HG03575 (cell line): ENCODE results near the gene GNAL.

Source experiments
- ATAC-seq: cut with Tn5 transposase; IDR thresholded peaks from one replicate; pipeline ENCODE4 v1.9.1; 2021; ENCODE audit not compliant: unreplicated experiment, insufficient number of reproducible peaks, low FRiP score; ENCODE audit errors: extremely low read depth

The GNAL gene

DNA sequence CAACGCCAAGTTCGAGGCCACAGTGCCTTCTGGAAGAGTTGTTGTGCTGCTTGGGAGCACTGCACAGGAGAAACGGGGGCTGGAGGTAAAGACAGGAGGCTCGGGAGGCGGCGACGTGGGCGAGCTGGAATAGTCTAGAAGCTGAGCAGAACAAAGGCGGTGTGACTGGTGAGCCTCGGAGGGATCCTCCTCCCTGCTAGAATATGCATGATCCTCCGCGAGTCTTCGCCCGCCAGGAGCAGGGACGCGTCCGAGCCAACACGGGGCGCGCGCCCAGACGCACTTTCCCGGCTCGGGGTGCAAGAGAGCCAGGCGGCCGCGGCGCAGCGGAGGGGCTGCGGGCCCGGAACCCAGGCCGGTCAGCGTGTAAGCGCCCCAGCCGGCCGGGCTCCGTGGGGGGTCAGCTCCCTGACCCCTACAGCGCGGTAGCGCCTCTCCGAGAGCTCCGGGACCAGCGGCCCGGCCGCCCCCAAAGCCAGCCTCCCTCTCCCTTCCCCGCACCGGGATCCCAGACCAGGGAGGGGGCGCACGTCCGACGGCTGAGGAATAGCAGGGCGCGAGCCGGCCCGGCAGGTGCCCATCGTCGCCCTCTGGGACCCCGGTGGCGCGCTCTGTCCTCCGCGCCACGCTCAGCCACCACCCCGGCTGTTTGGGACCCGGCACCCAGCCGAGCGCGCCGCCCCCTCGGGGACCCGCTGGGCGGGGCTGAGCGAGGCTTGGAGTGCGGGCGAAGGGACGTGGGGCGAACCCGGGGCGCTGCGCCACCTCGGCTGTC lies 62.5 kb downstream of the GNAL start:
- ATAC-seq = no peak

DNA sequence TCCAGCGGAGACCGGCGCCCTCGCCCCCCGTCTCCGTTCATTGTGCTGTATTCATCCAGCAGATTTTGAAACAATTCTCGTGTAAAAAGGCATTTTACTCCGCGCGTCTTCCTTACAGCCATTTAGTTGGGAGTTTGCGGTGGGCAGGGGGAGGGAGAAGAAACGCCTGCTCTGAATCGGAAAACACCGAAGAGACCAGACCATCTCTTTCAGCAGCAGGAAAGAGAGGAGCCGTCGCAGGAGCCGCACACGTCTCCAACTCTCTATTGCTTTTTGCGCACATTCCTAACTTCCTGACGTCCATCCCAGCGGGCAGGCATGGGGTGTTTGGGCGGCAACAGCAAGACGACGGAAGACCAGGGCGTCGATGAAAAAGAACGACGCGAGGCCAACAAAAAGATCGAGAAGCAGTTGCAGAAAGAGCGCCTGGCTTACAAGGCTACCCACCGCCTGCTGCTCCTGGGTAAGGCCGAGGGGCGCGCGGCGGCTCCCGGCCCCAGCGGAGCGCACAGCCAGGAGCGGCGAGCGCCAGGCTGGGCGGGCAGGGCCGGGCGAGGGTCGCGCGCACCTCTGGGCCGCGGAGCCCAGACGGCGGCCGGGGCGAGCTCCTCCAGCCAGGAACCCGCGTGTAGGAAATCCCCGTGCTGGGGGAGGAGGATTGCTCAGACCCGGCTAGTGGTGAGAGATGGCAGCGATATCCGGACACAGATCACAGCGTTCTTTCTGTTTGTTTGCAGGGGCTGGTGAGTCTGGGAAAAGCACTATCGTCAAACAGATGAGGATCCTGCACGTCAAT lies 63.2 kb downstream of the GNAL start:
- ATAC-seq = no peak

DNA sequence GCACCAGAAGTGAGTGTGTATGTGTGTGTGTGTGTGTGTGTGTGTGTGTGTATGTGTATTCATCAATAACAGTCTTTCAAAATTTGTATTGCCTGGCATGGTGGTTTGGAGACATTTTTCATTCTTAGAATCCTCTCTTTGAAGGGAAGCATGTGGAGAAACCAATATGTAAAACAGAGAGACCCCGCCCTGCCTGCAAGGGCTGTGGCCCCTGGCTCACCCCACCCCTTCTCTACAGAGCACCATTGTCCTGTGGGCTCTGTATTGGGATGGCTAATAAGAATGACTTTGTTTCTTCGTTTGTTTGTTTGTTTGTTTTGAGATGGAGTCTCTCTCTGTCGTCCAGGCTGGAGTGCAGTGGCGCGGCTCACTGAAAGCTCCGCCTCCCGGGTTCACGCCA lies 65.9 kb downstream of the GNAL start:
- ATAC-seq = no peak

DNA sequence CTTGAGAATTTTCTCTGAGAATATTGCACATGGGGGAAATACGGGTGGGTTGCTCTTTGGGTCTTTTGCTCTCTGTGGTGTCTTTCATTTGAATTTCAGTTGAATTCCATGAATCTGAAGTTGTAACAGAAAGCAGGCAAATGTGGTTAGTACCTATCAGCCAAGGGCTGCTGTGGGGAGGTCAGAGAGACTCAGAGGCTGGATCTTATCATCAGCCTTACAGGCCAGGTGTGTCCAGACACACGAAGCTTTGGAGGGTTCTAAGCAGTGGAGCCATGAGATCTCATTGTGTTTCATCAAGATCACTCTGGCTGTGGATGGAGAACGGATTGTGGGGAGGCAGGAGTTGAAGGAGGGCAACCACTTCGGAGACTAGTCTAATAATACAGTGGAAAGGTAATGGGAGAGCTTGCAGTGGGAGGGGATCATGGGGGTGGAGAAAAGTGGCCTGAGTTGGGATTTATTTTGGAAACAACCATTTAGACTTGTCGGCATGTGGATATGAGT lies 68.1 kb downstream of the GNAL start:
- no peak for ATAC-seq

DNA sequence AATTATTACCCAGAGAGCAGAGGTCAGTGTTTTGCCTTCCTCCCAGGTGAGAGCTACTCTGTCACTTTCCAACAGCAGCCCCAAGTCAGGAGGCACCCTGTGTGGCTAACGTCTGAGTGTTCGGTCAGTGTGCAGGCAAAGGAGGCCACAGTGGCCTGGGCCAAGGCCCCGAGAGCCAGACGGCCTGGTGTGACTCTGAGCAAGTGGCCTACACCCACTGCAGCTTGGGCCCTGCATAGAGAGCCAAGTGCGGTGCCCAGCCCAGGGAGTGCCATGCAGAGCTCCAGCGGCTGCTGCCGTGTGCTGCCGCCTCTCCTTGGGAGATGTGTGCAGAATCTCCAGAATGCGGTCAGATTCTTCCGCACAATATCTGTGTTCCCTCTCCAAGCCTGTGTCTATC lies 70.4 kb downstream of the GNAL start:
- no peak for ATAC-seq

DNA sequence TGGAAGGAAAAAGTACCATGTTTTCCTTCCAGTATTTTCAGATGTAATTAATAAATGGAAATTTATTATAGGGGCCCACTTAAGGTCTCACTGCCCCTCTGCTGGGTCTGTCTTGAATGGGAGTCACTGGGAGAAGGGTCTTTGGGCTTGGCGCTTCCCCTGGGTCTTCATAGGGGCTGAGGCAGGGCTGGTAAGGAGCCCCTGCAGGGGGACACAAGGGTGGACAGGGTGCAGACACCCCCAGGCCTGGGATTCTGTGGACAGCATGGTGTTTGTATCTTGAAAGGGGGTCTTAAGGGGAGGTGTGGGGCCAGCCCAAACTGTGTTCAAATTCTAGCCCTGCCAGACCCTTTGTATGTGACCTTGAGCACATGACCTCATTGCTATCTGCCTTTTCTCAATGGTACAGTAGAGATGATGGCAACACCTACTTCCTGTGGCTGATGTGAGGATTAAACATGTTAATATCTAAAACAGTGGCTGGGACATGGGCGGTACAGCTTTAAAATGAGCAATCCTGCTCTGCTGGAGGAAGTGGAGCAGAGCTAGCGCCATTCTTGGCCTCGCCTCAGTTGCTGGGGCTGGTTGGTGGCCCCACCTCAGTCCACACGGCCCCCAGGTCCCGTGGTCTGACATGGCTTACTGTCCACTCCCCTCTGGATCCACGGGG lies 71.6 kb downstream of the GNAL start:
- no peak for ATAC-seq

DNA sequence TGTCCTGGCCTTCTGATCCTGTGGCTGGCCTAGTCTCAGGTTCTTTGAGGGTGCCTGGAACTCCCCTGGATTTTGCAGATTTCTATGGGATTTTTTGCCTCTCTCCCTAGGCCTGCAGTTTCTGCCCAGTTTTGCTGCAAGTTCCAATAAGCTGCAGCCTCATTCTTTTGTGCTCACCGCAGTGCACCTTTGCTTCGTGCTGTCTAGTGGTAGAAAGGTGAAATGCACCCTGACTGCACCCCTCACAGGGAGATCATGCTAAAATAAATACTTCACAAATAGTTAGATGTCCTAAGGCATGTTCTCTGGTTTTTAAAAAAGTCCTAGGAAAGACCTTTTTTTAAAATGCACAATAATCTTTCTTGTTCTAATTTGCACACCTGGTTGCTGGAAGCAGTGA lies 72.5 kb downstream of the GNAL start:
- ATAC-seq = no peak

DNA sequence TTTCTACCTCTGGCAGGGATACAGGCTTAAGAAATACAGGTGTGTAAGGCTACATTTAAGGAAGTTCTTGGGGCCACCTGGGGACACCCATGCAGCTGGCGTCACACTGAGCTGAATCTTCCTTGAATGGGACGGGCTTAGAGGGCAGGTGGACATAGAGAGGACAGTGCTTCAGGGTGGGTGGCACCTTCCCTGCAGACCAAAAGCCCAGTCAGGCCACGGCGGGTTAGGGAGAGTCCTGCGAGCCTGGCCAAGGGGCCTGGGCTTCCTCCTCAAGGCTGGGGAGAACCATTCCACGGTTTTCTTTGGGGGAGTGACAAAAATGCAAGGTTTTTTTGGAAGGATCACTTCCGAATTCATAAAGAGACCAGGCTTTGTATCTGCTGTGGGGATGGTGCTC lies 73.4 kb downstream of the GNAL start:
- ATAC-seq = no peak

DNA sequence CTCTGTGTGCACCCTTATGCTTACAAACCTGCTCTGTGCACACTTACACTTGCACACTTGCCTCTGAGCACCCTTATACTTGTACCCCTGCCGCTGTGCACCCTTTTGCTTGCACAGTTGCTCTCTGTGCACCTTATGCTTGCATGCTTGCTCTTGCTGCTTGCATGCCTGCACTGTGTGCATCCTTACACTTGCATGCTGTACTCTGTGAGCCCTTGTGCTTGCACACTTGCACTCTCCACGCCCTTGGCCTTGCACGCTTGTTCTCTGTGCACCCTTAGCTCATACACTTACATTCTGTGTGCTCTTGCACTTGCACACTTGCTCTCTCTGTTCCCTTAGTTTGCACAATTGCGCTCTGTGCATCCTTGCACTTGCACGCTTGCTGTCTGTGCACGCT lies 78.3 kb downstream of the GNAL start:
- no peak for ATAC-seq

DNA sequence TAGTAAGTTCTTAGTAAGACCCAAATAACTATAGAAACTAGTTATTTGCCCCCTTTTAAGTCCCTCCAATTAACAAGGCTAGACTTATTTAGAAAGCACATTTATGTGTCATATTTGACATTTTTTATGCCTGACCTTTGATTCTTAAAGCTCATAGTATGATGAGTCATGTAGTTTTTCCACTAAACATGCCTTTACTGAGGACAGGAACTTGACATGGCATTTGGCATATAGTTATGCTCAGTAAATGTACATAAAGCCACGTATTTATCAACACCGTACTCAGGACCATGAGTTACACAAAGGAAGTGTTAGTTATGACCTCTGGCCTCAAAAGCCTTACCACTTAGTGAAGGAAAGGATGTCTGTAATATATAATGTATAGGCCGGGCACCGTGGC lies 78.9 kb downstream of the GNAL start:
- ATAC-seq = no peak

DNA sequence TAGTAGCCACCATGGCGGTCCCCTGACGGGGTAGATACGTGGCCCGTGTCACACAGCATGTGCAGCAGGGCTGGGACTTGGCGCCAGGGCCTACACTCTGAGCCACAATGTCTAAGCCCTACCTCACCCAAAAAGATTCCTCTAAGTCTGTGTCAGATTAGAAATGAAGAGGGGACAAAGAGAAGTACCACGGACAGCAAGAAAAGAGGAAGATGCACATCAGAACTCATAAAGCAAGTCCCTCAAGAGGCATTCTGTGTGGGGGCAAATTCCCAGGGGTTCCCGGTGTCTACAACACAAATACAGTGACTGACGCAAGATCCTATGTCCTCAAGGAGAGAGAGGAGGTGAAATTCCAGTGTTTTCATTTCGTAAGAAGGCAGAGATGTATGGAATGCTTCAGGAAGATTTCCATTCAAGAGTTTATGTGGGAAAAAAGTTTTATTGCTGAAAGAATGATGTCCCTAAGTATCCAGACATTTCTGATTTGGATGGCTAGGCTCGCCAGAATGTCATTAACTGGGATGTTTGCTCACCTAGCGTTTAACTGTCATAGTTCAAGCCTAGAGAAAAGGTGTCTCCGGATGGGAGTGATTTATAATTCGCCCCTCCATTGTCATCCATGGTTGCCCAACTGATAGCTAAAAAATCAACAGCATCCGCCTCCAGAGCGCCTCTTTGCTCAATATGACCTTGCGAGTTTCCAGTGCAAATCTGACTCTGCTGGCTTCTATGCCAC lies 86.5 kb downstream of the GNAL start:
- ATAC-seq = no peak

DNA sequence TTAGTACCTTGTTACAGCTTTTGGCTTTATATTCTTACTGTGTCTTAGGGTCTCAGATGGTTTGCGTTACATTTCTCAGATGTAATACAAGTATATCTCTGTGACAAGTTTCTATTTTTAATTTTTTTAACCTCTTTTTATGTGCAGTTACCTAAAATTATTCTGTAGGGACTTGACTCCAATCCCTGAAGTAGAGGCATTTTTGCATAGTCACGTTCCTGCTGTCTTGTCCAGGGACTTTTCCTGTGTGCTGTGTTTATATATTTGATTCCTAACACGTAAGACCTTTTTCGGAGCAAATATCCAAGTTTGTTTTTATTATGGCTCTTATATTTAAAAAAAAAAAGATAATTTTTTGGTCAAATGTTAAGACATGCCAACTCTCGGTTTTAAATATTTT lies 91.0 kb downstream of the GNAL start:
- ATAC-seq = no peak

DNA sequence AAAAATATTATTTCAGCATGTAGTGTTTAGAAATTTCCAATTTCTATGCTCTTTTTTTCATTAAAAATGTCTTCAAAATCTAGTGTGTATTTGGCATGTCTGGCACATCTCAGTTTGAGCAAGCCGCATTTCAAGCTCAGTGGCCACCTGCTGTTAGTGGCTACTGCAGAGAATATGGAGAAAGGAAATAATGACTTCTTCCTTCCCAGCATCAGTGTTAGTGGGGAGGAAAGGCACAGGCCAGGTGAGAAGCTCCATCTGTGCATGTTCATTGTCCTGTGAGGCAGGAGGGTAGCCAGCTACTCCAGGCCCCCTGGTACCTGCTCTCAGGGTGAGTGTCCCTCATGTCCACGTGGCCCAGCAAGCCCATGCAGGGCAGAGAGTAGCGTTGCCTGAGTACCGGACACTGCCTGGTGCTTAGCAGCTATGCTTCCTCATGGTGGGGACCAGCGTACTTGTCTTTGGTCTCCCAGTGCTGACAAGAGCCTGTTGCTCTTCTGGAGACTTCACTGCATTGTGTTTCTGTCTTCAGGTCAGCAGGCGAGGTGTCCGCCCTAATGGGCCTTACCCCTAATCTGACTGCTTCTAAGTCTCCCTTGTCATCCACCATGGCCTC lies 94.8 kb downstream of the GNAL start:
- no peak for ATAC-seq

DNA sequence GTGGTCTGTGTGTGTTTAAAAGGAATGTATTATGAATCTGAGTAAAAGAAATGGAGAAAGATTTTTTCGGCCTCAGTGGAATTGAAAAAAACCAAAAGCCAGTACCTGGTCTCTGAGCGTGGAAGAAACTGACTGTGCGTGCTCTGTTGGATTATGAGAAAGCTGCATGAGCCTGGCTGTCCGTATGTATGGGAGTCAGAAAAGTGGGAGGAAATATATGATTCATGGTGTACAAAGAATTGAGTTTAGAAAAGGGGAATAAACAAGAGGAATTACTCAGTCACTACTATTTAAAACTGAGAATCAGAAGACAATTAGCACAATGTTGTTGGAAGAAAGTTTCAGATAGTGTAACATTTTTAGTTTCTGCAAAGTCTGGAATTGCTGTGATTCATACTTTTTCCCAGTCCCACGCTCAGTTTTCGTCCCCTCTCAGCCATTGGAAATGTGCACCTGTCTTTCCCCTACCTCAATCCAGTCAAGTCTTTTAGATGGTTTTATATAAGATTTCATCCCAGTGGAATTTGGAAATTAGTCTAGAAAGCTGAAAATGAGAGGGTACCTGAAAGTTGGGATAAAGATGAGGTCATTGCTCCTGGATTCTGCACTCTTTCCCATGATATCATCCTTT lies 95.7 kb downstream of the GNAL start:
- no peak for ATAC-seq

DNA sequence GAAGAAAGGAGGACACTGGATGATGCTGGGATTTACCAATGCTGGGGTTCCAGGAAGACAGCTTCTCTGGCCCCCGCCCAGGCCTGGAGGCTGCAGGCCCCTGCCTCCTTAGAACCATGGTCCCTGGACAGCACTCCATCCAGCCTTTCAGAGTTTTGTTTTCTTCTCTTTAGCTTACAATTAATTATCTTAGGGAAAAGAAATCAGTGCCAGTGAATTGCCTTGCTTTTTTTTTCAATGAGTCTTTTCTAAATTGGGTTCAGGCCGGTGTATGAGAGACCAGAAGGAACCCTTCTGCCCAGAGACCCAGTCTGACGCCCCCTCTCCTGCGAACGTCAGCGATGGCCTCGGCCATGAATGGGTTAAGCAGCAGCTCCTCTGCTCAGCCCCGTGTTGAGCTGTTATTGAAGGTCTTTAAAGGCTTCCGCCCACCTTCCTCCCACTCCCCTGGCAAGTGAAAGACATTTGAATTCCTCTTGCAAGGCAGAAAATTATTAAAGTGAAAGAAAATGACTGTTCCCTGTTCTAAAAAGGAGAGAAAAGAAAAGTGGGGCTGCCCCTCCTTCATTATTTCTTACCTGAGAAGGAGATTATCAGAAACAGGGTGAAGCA lies 96.5 kb downstream of the GNAL start:
- ATAC-seq = no peak

DNA sequence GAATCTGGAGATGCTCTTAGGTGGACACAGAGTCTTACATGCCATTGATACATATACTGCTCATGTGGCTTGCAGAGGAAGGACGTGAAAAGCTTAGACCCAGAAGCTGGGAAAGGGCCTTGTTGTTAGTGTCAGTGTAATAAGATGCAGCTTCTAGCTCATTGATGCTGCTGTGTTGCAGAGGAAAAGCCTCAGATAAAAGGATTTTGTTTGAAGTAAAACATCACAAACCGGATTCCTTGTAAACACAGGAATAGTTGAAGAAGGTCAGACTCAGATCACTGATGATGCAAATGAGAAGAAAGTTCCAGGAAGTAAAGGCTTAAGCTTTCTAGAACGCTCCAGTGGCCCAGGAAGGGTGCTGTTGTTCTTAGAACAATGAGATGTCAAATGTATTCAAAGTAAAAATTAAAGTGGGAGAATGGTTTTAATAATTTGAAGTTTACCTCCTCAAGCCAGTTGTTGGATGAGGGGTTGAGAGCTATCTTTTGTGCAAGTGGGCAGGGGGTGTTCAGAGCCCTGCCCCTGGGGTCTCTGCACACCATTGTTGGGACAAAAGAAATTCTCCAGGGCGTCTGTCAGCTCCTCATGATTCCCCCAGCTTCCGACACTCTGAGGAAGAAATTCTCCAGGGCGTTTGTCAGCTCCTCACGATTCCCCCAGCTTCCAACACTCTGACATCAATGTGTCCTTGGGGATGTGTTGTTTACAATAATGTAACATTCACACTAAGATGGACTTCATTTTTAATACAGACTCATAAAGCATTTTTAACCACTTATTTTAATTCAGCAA lies 100.8 kb downstream of the GNAL start:
- ATAC-seq = no peak

DNA sequence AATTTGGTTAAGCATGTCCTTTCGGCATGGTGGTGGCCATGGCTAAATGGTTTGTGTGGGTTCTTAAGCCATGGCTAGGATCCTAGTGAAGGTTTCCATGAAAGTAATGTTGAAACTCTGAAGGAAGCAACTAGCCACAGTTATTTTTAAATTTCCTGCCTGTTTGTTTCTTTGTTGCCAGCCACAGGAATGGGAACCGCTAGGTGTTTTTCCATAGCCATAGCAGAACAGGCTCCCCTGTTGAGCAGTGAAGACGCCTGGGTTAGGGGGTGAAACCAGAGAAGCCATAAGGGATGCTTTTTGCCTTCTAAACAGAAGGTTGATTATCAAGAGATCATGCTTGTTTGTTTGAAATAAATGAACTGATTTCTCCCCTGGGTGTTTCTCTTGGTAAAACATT lies 102.1 kb downstream of the GNAL start:
- ATAC-seq = no peak
